Upper lobe of left lung (tissue), 4 donors: ENCODE results near the gene LMTK3.

Source experiments
- EP300 ChIP-seq, 4 donors: sonication (generic); formaldehyde crosslinking; IDR thresholded peaks; one replicate each; pipeline ENCODE4 v1.5.1; 2017; ENCODE audit warnings: antibody characterized with exemption in 4 of 4, control low read depth in 2 of 4
- POLR2A ChIP-seq, 4 donors: fragments of 450-650 bp; IDR thresholded peaks; one replicate each; pipeline ENCODE4 v1.5.1; 2016 to 2017; ENCODE audit warnings: antibody characterized with exemption in 4 of 4, mild to moderate bottlenecking in 2 of 4
- POLR2AphosphoS5 ChIP-seq, 2 donors: sonication (generic); formaldehyde crosslinking; IDR thresholded peaks; one replicate each; pipeline ENCODE4 v1.5.1; 2017; ENCODE audit warnings: antibody characterized with exemption in 2 of 2
- TF ChIP-seq, protein P1 (sequence below), 6 experiments: fragments of 450-650 bp in 4 of 6; fragments of 200-600 bp in 2 of 6; sonication (generic) in 2 of 6; IDR thresholded peaks; one replicate each; pipeline ENCODE4 v1.5.1; 2016 to 2019; ENCODE audit warnings: antibody characterized with exemption in 6 of 6

DNA sequence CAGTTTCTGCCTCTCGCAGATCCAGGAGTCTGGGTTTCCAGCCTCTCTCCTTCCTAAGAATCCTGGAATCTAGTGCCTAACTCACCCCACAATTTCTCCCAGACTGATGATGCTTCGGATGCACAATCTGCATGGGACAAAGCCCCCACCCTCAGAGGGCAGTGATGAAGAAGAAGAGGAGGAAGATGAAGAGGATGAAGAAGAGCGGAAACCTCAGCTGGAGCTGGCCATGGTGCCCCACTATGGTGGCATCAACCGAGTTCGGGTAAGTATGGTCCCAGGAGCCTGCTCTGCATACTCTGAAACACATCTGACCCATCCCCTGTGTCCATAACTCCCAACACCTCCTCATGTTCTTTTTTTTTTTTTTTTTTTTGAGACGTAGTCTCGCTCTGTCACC is 65.1 kb downstream of the LMTK3 start:
- TF ChIP-seq, protein P1, sequence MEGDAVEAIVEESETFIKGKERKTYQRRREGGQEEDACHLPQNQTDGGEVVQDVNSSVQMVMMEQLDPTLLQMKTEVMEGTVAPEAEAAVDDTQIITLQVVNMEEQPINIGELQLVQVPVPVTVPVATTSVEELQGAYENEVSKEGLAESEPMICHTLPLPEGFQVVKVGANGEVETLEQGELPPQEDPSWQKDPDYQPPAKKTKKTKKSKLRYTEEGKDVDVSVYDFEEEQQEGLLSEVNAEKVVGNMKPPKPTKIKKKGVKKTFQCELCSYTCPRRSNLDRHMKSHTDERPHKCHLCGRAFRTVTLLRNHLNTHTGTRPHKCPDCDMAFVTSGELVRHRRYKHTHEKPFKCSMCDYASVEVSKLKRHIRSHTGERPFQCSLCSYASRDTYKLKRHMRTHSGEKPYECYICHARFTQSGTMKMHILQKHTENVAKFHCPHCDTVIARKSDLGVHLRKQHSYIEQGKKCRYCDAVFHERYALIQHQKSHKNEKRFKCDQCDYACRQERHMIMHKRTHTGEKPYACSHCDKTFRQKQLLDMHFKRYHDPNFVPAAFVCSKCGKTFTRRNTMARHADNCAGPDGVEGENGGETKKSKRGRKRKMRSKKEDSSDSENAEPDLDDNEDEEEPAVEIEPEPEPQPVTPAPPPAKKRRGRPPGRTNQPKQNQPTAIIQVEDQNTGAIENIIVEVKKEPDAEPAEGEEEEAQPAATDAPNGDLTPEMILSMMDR (IDR thresholded peaks at IDR 0.05), result no peak
- TF ChIP-seq POLR2AphosphoS5 (IDR thresholded peaks at IDR 0.05) (no peak), POLR2A (IDR thresholded peaks at IDR 0.05) (no peak), EP300 (IDR thresholded peaks at IDR 0.05) (no peak)
